ENCODE data around the gene CPLX3.

The CPLX3 gene

GRCh38 chr15:74807282-74807681 lies 19.1 kb upstream of the CPLX3 start:
- DNase-seq = no peak

DNA sequence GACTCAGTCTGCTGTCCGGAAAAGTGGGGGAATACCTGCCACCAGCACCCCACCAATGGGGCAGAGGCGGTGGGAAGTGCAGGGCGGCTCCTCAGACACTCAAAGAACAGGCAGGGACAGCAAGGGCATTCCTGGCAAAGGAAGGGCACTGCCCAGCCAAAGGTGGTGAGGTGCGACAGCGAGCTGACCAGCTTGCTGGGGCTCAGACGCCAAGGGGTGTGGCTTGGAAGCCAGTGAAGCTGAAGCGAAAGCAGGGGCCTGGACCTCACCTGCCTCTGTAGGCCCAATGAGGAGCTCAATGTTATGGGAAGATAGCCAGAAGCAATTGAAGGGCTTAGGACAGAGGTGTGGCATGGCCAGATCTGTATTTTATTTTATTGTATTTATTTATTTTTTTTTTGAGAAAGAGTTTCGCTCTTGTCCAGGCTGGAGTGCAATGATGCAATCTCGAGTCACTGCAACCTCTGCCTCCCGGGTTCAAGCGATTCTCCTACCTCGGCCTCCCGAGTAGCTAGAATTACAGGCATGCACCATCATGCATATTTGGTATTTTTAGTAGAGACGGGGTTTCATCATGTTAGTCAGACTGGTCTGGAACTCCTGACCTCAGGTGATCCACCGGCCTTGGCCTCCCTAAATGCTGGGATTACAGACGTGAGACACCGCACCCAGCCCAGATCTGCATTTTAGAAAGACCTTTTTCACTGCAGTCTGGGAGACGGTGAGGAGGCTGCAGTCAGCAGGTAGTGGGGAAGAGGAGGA lies 18.2 kb upstream of the CPLX3 start:
- DNase-seq = no peak

DNA sequence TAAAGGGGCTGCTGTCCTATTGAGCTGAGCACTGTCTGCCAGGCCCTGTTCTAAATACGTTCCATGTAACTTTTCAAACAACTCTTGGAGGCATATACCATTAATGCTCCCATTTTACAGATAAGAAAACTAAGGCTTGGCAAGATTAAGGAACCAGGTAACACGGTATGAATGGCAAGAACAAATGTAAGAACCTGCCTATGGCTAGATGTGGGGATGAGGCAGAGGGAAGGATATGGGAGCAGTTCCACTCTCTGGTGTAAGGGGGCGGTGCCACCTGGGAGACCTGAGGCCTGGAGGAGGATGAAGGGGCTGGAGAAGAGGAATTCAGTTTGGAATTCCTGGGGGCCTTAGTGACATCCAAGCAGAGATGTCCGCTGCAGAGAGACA lies 17.6 kb upstream of the CPLX3 start:
- no peak for DNase-seq

- no peak for DNase-seq
Measured at GRCh38 chr15:74809242-74809641, 17.2 kb upstream of the CPLX3 start.

GRCh38 chr15:74809956-74810355 lies 16.5 kb upstream of the CPLX3 start:
- DNase-seq = no peak

DNA sequence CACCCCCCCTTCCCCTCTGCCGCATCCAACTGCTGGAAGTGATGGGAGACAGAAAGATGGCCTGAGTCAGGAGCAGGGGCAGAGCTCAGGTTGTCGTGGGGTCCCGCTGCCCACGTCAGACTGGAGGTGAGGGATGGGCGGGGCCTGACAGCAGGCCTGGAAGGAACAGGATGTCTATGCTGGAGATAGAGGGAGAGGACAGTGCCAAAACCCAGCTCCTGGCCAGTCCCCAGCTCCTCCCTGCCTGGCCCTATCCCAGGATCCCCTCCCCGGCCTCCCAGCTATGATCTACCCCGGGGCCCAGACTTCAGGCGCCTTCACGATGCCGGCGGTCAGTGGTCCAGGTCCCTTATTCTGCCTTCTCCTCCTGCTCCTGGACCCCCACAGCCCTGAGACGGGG lies 13.9 kb upstream of the CPLX3 start, which contains the start of gene LMAN1L:
TSS of gene LMAN1L (plus strand) at position 303 of the 400 bp plus-strand sequence. CDS start at position 323, 20 bp downstream.
- DNase-seq = no peak

- DNase-seq = peak; percentile 62
Measured at GRCh38 chr15:74815121-74815934, 11.1 kb upstream of the CPLX3 start.

GRCh38 chr15:74815961-74816360 lies 10.5 kb upstream of the CPLX3 start:
- DNase-seq = no peak

GRCh38 chr15:74816624-74817369 lies 9.6 kb upstream of the CPLX3 start:
- DNase-seq = no peak

- no peak for DNase-seq
Measured at GRCh38 chr15:74817370-74817737, 9.1 kb upstream of the CPLX3 start.

GRCh38 chr15:74820056-74820455 lies 6.4 kb upstream of the CPLX3 start:
- no peak for DNase-seq

GRCh38 chr15:74821091-74821789 lies 5.2 kb upstream of the CPLX3 start:
- peak; percentile 86 for DNase-seq

DNA sequence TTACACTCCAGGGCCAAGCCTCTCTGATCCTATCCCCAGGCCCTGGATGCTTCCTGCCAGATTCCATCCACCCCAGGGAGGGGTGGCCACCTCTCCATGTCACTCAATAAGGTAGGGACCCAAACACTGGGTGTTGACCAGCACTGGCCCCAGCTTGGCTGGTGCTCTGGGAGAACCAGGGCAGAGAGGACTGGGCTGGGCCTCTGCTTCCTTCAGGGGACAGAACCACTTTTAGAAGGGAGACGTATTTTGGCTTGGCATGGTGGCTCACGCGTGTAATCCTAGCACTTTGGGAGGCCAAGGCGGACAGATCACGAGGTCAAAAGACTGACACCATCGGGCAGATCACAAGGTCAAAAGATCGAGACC lies 4.7 kb upstream of the CPLX3 start:
- no peak for DNase-seq

DNA sequence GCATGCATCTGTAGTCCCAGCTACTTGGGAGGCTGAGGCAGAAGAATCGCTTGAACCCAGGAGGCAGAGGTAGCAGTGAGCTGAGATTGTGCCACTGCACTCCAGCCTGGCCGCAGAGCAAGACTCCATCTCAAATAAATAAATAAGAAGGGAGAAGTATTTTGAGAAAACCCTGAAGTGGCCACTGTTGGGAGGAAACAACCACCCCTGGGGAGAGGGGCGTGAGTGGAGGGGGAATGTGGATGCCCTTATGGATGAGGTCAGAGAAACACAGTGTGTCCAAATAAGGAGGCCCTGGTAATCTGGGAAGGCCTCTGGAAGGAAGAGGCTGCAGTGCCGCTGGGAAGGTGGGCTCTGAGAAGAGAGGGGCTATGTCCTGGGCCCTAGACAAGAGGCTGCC lies 4.2 kb upstream of the CPLX3 start:
- no peak for DNase-seq

GRCh38 chr15:74823324-74823723 lies 3.1 kb upstream of the CPLX3 start:
- DNase-seq = no peak

- no peak for DNase-seq
Measured at GRCh38 chr15:74824976-74825375, 1.5 kb upstream of the CPLX3 start.

DNA sequence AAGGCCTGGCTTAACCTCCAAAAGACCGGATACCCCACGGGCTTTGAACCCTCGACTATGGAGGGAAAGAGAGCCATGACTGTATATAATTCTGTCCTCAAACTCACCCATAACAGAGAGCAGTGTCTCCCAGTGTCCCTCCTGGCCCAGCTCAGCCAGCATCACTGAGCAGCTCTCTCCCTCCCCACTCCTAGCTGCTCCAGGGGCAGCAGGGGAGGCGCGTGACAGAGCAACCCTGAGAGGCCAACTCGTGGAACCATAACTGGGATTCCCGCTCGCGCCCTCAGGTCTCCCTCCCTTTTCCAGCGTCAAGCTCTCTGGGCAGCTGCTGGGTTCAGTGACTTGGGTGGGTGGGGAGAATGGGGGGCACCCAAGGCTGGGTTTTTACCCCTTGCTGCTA lies 561 bp upstream of the CPLX3 start:
- DNase-seq = no peak

DNA sequence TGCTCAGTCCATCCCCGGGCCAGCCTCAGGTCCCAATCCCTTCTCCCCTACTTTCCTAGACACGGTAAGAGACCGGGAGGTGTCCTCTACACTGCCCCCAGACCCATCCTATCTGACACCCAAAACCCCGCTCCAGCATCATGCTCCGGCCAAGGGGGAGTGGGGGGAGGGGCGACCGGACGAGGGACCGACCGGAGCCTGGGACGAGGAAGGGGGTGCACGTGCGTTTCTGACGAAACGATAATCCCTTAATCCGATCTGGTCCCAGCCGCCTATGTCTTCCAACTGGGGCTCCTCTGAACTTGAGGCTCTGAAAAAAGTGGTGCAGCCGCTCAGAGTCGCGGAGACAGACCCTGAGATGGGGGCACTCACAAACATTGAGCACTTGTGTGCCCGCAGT lies 494 bp downstream of the CPLX3 start:
- DNase-seq = no peak

GRCh38 chr15:74827614-74828013 lies 1.2 kb downstream of the CPLX3 start:
- DNase-seq = no peak

GRCh38 chr15:74828835-74829234 lies 2.4 kb downstream of the CPLX3 start:
- no peak for DNase-seq

GRCh38 chr15:74829486-74829885 lies 3.1 kb downstream of the CPLX3 start:
- no peak for DNase-seq

- DNase-seq = no peak
Measured at GRCh38 chr15:74829991-74830390, 3.6 kb downstream of the CPLX3 start.

GRCh38 chr15:74830868-74831267 lies 4.4 kb downstream of the CPLX3 start:
- DNase-seq = no peak
